ENCODE results near the gene IL24. TPM values are rescaled to one million over a fixed set of nuclear protein-coding genes. Genes with fewer than 3 reads are reported as not detected.
"Not testable (repeated sequence)": the region's sequence is repeated elsewhere in the genome, so short reads cannot be mapped to it uniquely, and the experiment has no call there.

Gene IL24
- total RNA-seq, 1 donor from 2014 or later = not detected

DNA sequence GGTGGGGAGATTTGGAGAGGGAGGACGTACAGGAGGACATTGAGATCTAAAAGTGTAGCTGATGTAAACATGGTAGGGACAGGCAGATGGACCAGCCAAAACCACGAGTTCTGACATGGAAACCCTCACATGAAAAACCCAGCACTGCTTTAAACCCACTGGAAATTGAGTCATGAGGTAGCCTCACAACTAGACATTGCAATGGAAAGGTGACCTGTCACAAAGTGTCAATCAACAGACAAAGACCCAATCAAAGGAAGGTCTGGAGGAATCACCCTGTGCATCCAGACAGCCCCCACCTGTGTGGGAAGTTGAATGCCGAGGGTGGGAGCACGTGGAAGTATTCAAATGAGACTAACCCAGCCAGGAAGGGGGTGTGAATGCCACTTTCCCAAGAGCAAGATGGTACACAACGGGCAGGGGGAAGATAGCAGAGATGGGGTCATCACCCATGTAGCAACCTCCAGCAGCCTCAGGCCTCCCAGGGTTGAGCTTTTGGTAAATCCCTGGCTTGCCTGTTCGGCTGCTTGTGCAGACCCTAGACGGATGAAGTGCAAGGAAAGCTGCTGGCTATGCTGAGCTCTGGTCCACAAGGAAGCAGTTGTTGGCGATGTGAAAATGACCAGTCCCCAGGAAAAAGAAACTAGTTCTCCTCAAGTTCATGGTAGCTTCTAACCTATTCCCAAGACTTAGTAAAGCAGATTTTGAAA, 18.9 kb downstream of the IL24 start:
- Mint-ChIP-seq H3K36me3 (no peaks in the 10 kb centered on the region), H3K9me3 (no peaks in the 10 kb centered on the region), H3K4me3 (no peak overlapping the region), H3K4me1 (no peaks in the 10 kb centered on the region), H3K27me3 (ENCODE audit: low read depth) (peaks cover 72% of the 10 kb centered on the region), H3K27ac (no peak overlapping the region)
- TF ChIP-seq, protein P1, sequence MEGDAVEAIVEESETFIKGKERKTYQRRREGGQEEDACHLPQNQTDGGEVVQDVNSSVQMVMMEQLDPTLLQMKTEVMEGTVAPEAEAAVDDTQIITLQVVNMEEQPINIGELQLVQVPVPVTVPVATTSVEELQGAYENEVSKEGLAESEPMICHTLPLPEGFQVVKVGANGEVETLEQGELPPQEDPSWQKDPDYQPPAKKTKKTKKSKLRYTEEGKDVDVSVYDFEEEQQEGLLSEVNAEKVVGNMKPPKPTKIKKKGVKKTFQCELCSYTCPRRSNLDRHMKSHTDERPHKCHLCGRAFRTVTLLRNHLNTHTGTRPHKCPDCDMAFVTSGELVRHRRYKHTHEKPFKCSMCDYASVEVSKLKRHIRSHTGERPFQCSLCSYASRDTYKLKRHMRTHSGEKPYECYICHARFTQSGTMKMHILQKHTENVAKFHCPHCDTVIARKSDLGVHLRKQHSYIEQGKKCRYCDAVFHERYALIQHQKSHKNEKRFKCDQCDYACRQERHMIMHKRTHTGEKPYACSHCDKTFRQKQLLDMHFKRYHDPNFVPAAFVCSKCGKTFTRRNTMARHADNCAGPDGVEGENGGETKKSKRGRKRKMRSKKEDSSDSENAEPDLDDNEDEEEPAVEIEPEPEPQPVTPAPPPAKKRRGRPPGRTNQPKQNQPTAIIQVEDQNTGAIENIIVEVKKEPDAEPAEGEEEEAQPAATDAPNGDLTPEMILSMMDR (IDR thresholded peaks at IDR 0.05; ENCODE audit: unreplicated experiment) = no peak
- DNase-seq (ENCODE audit: low spot score in 2 of 2, unreplicated experiment in 2 of 2) = no peak

DNA sequence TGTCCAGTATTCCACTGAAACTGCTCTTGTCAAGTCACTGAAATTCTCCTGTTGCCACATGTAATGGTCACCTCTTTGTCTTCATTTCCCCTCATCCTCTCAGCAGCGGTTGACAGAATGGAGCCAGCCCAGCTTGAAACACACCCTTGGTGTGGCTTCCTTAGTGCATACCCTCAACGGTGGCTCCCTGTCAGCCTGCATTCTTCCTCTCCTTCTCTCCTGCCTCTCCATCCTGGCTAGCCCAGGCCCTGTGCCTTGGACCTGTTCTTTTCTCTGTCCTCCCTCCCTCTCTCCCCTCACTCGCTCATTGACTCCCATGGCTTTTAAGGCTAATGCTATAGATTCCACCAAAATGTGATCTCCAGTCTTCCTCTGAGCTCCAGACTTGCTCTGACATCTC, 20.8 kb downstream of the IL24 start:
- H3K27me3 Mint-ChIP-seq (ENCODE audit: low read depth) = peaks cover 55% of the 10 kb centered on the region
- no peak overlapping the region for H3K4me3 Mint-ChIP-seq
- no peaks in the 10 kb centered on the region for H3K9me3 Mint-ChIP-seq
- H3K36me3 Mint-ChIP-seq = no peaks in the 10 kb centered on the region
- no peak overlapping the region for H3K27ac Mint-ChIP-seq
- TF ChIP-seq, protein P1 (IDR thresholded peaks at IDR 0.05; ENCODE audit: unreplicated experiment) = no peak
- no peaks in the 10 kb centered on the region for H3K4me1 Mint-ChIP-seq
- no peak for DNase-seq (ENCODE audit: low spot score in 2 of 2, unreplicated experiment in 2 of 2)

DNA sequence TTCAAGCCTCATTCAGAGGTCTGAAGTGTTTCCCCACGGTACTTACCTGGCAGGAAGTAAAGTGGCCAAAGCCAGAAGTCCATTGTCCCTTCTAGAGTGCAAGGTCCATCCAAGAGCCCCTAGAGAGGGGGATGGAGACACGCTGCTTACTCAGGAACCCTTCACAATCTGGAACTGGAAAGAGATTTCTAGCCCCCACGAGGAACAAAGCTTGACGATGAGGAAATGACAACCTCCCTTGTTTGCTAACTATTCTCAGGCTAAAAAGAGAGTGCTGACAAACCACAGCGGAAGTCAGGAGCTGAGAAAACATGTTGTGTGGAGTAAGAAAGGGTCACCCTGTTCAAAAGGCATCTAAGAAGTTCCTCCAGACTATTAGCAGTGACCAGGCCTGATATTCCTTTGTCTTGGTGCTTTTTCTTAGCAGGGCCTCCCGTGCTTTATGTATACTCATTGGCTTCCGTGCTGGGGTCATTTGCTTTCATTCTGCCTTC, 24.6 kb downstream of the IL24 start, which contains the start of gene FCMR:
FCMR (minus strand) TSS at position 170 of the 494 bp plus-strand sequence; CDS start at position 83, 87 bp downstream.
- Mint-ChIP-seq H3K9me3 (no peaks in the 10 kb centered on the region), H3K27me3 (ENCODE audit: low read depth) (peaks cover 17% of the 10 kb centered on the region), H3K27ac (no peak within 1 kb of the TSS), H3K36me3 (no peaks in the 10 kb centered on the region), H3K4me3 (no peak within 1 kb of the TSS), H3K4me1 (no peaks in the 10 kb centered on the region)
- DNase-seq (ENCODE audit: low spot score in 2 of 2, unreplicated experiment in 2 of 2) = no peak
- TF ChIP-seq, protein P1 (IDR thresholded peaks at IDR 0.05; ENCODE audit: unreplicated experiment) = no peak

DNA sequence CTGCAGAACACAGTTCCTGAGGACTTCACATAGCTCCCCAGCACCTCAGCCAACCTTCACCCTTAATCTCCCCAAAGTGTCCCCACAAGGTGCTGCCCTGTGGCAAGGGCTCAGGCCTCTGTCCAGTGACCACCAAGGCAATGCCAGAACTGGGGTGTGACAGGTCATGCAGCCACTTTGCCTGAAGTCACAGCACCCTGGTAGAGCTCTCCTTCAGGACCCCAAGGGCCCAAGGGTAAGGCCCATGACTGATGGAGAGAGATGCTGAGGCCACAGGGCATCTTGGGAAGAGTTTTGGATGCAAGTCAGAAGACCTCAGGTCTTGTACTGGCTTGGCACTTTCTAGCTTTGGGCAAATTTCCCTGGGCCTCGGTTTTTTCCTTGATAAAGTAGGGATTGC, 25.3 kb downstream of the IL24 start:
- H3K4me1 Mint-ChIP-seq = no peaks in the 10 kb centered on the region
- TF ChIP-seq, protein P1 (IDR thresholded peaks at IDR 0.05; ENCODE audit: unreplicated experiment) = no peak
- no peak overlapping the region for H3K4me3 Mint-ChIP-seq
- H3K36me3 Mint-ChIP-seq = no peaks in the 10 kb centered on the region
- DNase-seq (ENCODE audit: low spot score in 2 of 2, unreplicated experiment in 2 of 2) = no peak
- no peak overlapping the region for H3K27ac Mint-ChIP-seq
- H3K27me3 Mint-ChIP-seq (ENCODE audit: low read depth) = peaks cover 12% of the 10 kb centered on the region
- no peaks in the 10 kb centered on the region for H3K9me3 Mint-ChIP-seq

DNA sequence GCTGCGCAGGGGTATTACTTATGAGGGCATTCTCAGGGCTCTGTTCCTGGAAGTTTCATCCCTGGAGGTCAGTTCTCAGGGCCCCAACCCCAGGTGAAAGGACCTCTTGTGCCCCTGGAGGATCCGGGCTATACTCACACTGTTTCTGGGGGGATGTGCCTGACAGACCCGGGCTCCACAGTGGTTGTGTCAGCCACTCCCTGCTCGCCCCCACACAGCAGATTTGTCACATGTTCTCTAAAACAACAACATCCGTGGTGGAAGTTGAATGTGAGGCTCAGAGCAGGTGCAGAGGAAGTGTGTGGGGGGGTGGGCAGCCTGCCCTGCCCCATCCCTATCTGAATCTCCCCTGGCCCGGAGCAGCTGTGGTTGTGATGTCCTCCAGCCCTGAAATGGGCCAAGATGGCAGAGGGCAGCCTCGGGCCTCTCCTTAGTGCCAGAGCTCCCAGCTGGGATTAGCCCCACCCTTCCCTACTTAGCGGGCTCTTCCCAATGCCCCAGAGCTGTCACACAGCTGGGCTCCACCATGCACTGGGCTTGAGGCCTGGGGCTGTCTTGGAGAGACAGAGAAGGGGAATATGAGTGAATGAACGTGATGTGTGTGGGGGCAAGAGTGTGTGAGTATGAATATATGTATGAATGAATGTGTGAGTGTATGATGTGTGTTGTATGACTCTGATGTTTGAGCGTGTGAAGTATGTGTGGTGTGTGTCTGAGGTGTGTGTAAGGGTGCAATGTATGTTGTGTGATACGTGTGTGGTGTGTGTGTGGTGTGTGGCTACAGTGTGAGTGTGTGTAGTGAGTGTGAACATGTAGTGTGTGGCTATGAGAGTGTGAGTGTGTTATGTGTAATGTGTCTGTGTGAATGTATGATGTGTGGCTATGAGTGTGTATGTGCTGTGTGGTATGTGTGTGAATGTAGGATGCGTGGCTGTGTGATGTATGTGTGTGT, 26.0 kb downstream of the IL24 start:
- Mint-ChIP-seq H3K9me3 (no peaks in the 10 kb centered on the region), H3K4me1 (no peaks in the 10 kb centered on the region), H3K36me3 (no peaks in the 10 kb centered on the region), H3K27me3 (ENCODE audit: low read depth) (peaks cover 6% of the 10 kb centered on the region), H3K4me3 (no peak overlapping the region), H3K27ac (no peak overlapping the region)
- DNase-seq (ENCODE audit: low spot score in 2 of 2, unreplicated experiment in 2 of 2) = no peak
- TF ChIP-seq, protein P1 (IDR thresholded peaks at IDR 0.05; ENCODE audit: unreplicated experiment) = no peak

DNA sequence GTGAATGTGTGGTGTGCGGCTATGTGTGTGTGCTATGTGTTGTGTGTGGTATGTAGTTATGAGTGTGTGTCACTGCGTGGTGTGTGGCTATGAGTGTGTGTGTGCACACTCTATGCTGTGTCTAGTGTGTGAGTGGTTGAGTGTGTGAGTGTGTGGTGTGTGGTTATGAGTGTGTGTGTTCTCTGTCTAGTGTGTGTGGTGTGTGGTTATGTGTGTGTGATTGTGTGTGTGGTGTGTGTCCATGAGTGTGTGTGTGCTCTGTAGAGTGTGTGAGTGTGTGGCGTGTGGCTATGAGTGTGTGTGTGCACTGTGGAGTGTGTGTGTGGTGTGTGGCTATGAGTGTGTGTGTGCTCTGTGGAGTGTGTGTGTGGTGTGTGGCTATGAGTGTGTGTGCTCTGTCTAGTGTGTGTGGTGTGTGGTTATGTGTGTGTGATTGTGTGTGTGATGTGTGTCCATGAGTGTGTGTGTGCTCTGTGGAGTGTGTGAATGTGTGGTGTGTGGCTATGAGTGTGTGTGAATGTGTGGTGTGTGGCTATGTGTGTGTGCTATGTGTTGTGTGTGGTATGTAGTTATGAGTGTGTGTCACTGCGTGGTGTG, 26.8 kb downstream of the IL24 start:
- not testable (repeated sequence) for H3K4me1 Mint-ChIP-seq; H3K27me3 Mint-ChIP-seq (ENCODE audit: low read depth); H3K4me3 Mint-ChIP-seq; H3K27ac Mint-ChIP-seq; H3K36me3 Mint-ChIP-seq; H3K9me3 Mint-ChIP-seq; DNase-seq (ENCODE audit: low spot score in 2 of 2, unreplicated experiment in 2 of 2)

Data from mesothelial cell of epicardium (in vitro differentiated cells).